ENCODE results near the gene GLCCI1.

The GLCCI1 gene

GRCh38 chr7:7968544-7969305 is at the start of gene GLCCI1:
Gene GLCCI1 (plus strand): TSS chr7:7968796. CDS start chr7:7969351, 555 bp downstream.
- in situ Hi-C loops (cut with MboI; ENCODE audit: low sequenced_read_pairs), result no loop called here

DNA sequence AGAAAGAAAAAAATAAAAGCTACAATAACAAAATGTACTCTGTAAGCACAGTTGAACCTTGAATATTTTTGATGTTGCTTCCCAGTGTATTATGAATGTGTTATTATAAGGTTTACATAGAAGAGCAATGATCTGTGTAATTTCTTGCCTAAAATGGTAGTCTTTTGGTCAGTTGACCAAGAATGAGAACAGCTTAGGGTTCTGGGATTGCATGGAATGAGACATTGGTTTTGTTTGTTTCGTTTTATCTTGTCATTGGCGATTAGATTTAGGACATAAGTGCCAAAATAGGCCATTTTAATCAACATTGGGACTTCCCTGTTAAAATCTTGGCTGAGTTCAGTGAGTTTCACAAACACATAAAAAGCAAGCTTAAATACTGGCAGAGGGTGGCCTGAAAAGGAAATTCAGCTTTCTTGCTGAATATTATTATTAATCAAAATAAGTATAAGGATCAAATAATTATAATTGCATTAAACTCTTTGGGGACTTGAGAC is 49.1 kb upstream of the GLCCI1 start:
- in situ Hi-C loops (cut with MboI; ENCODE audit: low sequenced_read_pairs), result no loop called here

DNA sequence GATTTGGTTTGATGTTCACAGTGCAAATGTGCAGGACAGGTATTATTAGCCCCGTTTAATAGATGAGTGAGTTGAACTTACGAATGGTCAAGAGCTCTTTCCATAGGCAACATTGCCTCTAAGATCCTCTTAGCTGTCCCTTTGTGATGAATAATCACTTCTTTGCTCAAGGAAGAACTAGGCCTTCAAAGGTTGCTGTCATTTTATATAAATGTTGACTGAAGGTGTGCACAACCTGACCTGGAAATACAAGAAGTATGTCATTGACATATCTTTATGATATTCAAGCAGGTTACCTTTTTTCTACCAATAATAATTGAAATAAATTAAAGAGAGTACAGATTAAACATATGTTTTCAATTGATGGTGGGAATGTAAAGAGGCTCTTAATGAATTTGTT is 48.5 kb upstream of the GLCCI1 start:
- in situ Hi-C loops (cut with MboI; ENCODE audit: low sequenced_read_pairs), result no loop called here

DNA sequence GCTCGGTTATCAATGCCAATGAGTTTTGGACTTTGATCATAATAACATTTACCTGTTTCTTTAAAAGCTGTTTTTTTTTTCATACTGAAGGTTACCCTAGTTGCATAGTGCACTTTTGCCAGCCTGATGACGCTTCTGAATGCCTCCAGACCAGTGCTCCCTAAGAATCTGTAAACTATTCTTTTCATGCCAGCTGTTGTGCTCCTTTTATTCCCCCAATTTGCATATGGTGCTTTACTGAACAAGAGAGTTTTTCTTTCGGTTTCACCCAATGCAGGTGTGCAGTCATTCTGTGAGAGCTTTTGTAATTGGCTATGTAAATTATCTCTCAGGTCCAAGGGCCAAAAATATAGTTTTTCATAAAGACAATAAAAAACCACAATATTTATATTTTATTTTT is 48.1 kb upstream of the GLCCI1 start:
- in situ Hi-C loops (cut with MboI; ENCODE audit: low sequenced_read_pairs), result no loop called here

GRCh38 chr7:7921830-7922229 is 46.8 kb upstream of the GLCCI1 start:
- in situ Hi-C loops (cut with MboI; ENCODE audit: low sequenced_read_pairs), result no loop called here

DNA sequence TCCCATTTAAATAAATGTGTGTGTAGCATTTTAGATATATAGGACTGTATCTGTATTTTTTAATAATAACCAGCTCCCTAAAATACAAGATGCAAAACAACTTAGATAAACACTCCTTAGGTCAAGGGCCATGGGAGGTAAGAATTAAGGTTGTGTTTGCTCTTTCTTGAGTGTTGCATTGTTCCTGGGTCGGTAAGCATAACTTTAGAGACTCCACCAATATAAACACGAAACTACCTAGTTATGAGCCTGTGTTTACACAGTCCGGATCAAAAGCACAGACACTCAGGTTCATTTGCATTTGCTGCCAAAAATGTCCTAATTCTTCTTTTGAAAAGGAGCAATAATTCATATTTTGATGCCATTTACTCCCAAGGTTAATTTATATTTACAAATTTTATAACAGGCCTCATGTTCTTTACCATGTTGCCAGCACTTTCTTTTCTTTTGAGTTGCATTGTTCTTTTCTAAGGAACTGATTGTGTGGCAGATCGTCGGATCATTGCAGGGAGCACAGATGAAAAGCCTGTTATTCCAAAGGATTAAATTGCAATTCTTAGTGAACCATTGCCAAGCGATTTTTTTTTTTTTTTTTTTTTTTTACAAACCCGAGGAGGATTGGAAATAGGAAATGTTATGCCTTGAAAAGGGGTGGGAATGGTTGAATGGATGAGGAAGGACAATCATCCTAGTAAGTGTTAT is 45.8 kb upstream of the GLCCI1 start:
- in situ Hi-C loops (cut with MboI; ENCODE audit: low sequenced_read_pairs), result no loop called here

- in situ Hi-C loops (cut with MboI; ENCODE audit: low sequenced_read_pairs), result no loop called here
These were observed 44.8 kb upstream of the GLCCI1 start for GRCh38 chr7:7923818-7924217.

- in situ Hi-C loops (cut with MboI; ENCODE audit: low sequenced_read_pairs), result no loop called here
These were observed 44.3 kb upstream of the GLCCI1 start for GRCh38 chr7:7924303-7924702.

DNA sequence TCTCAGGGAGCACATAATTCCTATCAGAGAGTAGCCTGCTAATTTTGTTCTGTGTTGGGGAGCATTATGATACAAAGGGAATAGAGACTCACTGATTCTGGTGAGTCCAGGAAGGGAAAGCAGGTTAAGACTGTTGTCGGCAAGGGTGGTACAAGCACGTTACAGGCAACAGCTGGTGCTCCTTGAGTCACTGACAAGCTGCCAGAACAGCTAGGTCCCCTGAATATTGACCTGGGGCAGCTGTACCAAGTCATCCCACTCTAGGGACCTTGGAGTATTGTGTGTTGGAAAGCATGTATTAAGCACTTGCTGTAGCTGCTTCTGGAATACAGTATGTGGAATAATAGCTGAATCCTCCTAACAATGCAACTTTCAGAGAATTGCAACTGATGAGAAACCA is 37.0 kb upstream of the GLCCI1 start:
- in situ Hi-C loops (cut with MboI; ENCODE audit: low sequenced_read_pairs), result no loop called here

GRCh38 chr7:7932553-7932952 is 36.0 kb upstream of the GLCCI1 start:
- in situ Hi-C loops (cut with MboI; ENCODE audit: low sequenced_read_pairs), result no loop called here

GRCh38 chr7:7933915-7934526 is 34.6 kb upstream of the GLCCI1 start:
- in situ Hi-C loops (cut with MboI; ENCODE audit: low sequenced_read_pairs), result no loop called here

DNA sequence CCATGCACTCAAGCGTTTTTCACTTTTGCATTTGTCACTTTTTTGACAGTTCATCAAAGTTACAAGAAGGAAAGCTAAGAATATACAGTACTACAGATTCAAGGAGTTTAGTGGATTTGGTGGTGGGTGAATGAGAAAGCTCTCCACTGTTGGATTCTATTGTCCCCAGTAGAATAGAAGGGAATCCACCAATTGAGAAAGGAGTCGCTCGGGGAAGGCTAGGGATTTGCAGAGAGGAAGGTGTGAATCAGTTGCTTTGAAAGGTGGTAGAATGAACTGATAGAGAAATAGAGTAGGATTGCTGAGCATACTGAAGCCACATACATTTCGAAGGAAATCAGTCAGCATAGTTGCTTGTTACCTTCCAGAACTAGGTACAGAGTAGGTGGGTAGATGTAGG is 33.7 kb upstream of the GLCCI1 start:
- in situ Hi-C loops (cut with MboI; ENCODE audit: low sequenced_read_pairs), result no loop called here

GRCh38 chr7:7938471-7938870 is 30.1 kb upstream of the GLCCI1 start:
- in situ Hi-C loops (cut with MboI; ENCODE audit: low sequenced_read_pairs), result no loop called here

DNA sequence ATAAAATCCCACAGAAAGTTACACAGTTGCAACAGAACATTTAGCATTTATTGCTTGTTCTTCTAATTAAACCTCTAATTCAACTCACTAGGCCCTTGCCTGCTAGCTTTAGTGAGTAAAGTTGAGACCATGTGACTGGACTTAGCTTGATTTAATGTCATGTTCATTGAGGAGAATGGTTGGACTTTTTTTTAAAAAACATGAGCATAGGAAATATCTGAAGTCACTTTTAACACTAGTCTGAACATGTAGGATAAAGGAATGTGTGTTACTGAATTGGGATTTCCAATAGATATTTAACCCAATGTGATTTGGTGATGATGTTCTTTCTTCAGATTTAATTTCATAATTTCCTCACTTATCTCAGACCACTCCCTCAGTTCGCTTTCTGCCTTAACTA is 24.6 kb upstream of the GLCCI1 start:
- in situ Hi-C loops (cut with MboI; ENCODE audit: low sequenced_read_pairs), result no loop called here

DNA sequence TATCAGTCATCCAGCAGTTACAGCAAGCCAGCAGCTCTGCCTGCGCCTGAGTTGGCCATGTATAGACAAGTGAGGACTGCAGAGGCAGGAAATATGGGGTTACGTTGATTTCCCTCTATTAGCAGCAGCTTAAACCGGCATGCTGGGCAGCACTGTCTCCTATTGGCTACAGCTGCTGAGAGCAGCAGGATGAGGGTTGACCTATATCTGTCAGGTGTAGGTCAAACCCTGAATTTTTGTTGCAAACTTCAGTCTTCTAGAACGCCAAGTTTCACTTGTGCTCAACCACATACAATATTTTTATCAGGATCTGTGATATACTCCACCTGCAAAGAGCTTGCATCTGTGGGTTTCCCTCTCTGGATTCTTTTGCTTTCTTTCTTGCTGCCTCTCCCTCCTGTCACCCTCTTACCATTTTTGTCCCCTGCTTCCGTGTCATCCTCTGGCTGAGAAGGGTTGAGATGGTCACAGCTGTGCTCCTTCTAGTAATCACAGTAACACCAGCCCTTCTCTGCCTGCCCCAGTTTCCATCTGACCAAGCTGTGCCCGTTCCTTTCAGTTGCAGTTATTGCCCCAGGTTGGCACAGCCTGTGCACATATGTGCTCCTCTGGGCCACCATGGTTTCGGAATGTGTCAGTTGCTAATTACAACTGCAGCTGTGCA is 23.8 kb upstream of the GLCCI1 start:
- in situ Hi-C loops (cut with MboI; ENCODE audit: low sequenced_read_pairs), result no loop called here

GRCh38 chr7:7946486-7946885 is 22.1 kb upstream of the GLCCI1 start:
- in situ Hi-C loops (cut with MboI; ENCODE audit: low sequenced_read_pairs), result no loop called here

- in situ Hi-C loops (cut with MboI; ENCODE audit: low sequenced_read_pairs), result no loop called here
These were observed 20.4 kb upstream of the GLCCI1 start for GRCh38 chr7:7948232-7948631.

DNA sequence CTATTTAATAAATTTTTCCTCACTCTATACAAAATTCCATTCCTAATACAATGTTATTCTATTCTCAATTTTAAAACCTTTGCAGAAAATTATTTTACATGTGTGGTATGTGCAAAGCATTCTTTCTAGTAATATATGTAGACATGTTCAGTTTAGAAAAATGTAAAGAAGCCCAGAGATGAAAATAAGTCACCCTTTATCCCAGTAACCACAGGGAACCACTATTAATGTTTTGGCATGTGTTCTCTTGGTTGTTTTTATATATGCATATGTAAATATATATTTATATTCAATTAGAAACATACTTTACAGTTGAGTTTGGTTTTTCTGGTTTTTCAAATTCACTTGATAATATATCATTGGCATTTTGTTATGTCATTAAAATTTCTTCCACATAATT is 14.8 kb upstream of the GLCCI1 start:
- in situ Hi-C loops (cut with MboI; ENCODE audit: low sequenced_read_pairs), result no loop called here

DNA sequence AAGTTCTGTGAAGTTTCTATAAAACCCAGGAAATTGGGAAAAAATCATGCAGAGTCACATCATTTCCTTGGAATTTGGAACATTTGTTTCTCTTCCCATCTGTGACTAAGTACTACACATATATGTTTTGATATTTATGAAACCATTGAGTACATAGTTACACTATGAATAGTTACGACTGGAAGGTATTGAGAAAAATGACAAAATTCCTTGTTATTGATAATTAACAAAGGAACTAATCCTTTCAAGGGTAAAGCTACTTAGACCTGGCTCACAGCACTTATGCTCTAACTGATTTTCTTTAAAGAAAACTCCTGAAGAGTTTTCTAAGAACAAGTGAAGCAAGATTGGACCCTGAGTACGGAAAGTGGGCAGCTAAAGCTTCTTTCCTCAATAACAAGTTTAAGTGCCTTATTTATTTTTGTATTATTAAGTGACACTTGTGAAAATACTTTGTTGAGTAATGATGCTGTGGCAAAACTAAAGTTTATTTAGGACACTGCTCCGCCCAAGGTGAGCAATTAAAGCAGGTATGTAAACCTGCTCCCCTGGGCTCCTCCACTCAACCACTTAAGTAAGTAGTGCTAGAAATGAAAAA is 12.0 kb upstream of the GLCCI1 start:
- in situ Hi-C loops (cut with MboI; ENCODE audit: low sequenced_read_pairs), result no loop called here

DNA sequence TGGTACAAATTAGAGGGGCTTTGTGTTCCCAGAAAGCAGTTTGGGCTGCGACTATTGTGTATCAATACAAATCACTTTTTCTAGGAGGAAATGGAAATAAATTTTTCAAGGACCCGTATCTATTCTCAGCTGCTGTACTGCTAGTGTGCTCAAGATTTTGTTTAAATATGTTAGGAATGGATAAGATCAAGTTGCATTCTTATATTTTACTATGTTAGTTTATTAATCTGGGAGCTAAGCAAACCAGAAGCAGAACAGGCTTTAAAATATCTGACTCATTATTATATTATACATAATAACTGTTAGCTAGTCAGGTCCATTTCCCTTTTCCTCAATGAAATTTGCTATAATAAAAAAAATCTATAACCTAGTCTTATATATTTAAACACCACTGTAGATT is 11.1 kb upstream of the GLCCI1 start:
- in situ Hi-C loops (cut with MboI; ENCODE audit: low sequenced_read_pairs), result no loop called here

Data from hTERT RPE-1 (cell line).